ENCODE results near the gene MICAL3.

The MICAL3 gene

GRCh38 chr22:17883356-17883755, 141.0 kb downstream of the MICAL3 start:
- Histone ChIP-seq H3K36me3 (ENCODE audit: insufficient read depth, insufficient read length, low read length) (peaks cover 89% of the 10 kb centered on the region), H3K4me3 (ENCODE audit: insufficient read length, low read depth) (no peak overlapping the region), H3K9ac (ENCODE audit: insufficient read length, low read depth) (no peak overlapping the region), H3K4me1 (ENCODE audit: insufficient read depth, insufficient read length) (no peaks in the 10 kb centered on the region), H3K27me3 (ENCODE audit: insufficient read depth, insufficient read length) (no peaks in the 10 kb centered on the region), H3K9me3 (ENCODE audit: insufficient read depth, low read length) (no peaks in the 10 kb centered on the region)
- TF ChIP-seq YY1 (IDR thresholded peaks at IDR 0.05; ENCODE audit: insufficient read depth, insufficient read length) (no peak), SUZ12 (IDR thresholded peaks at IDR 0.05; ENCODE audit: extremely low read depth, insufficient read depth, insufficient read length) (no peak), ZNF274 (IDR thresholded peaks at IDR 0.05; ENCODE audit: low read depth, low read length) (no peak)
- DNase-seq (ENCODE audit: low read depth, low spot score): no peak

GRCh38 chr22:17882727-17883126, 141.6 kb downstream of the MICAL3 start:
- Histone ChIP-seq H3K27me3 (ENCODE audit: insufficient read depth, insufficient read length) (no peaks in the 10 kb centered on the region), H3K4me1 (ENCODE audit: insufficient read depth, insufficient read length) (no peaks in the 10 kb centered on the region), H3K36me3 (ENCODE audit: insufficient read depth, insufficient read length, low read length) (peaks cover 86% of the 10 kb centered on the region), H3K9ac (ENCODE audit: insufficient read length, low read depth) (no peak overlapping the region), H3K9me3 (ENCODE audit: insufficient read depth, low read length) (no peaks in the 10 kb centered on the region), H3K4me3 (ENCODE audit: insufficient read length, low read depth) (no peak overlapping the region)
- no peak for DNase-seq (ENCODE audit: low read depth, low spot score)
- TF ChIP-seq YY1 (IDR thresholded peaks at IDR 0.05; ENCODE audit: insufficient read depth, insufficient read length): no peak
- no peak for TF ChIP-seq SUZ12 (IDR thresholded peaks at IDR 0.05; ENCODE audit: extremely low read depth, insufficient read depth, insufficient read length)
- no peak for TF ChIP-seq ZNF274 (IDR thresholded peaks at IDR 0.05; ENCODE audit: low read depth, low read length)

GRCh38 chr22:17882162-17882561, 142.2 kb downstream of the MICAL3 start:
- no peak for DNase-seq (ENCODE audit: low read depth, low spot score)
- Histone ChIP-seq H3K9ac (ENCODE audit: insufficient read length, low read depth) (no peak overlapping the region), H3K4me3 (ENCODE audit: insufficient read length, low read depth) (no peak overlapping the region), H3K36me3 (ENCODE audit: insufficient read depth, insufficient read length, low read length) (peaks cover 80% of the 10 kb centered on the region), H3K27me3 (ENCODE audit: insufficient read depth, insufficient read length) (no peaks in the 10 kb centered on the region), H3K9me3 (ENCODE audit: insufficient read depth, low read length) (no peaks in the 10 kb centered on the region; the same call in 1 of the 2 replicates), H3K4me1 (ENCODE audit: insufficient read depth, insufficient read length) (no peaks in the 10 kb centered on the region)
- no peak for TF ChIP-seq YY1 (IDR thresholded peaks at IDR 0.05; ENCODE audit: insufficient read depth, insufficient read length)
- no peak for TF ChIP-seq ZNF274 (IDR thresholded peaks at IDR 0.05; ENCODE audit: low read depth, low read length)

- no peak overlapping the region for H3K9ac ChIP-seq (ENCODE audit: insufficient read length, low read depth)
- H3K9me3 ChIP-seq (ENCODE audit: insufficient read depth, low read length): no peaks in the 10 kb centered on the region; the same call in 1 of the 2 replicates
- TF ChIP-seq ZNF274 (IDR thresholded peaks at IDR 0.05; ENCODE audit: low read depth, low read length) (no peak), SUZ12 (IDR thresholded peaks at IDR 0.05; ENCODE audit: extremely low read depth, insufficient read depth, insufficient read length) (no peak), YY1 (IDR thresholded peaks at IDR 0.05; ENCODE audit: insufficient read depth, insufficient read length) (no peak)
- no peaks in the 10 kb centered on the region for H3K4me1 ChIP-seq (ENCODE audit: insufficient read depth, insufficient read length)
- no peaks in the 10 kb centered on the region for H3K27me3 ChIP-seq (ENCODE audit: insufficient read depth, insufficient read length)
- no peak overlapping the region for H3K4me3 ChIP-seq (ENCODE audit: insufficient read length, low read depth)
- H3K36me3 ChIP-seq (ENCODE audit: insufficient read depth, insufficient read length, low read length): peaks cover 77% of the 10 kb centered on the region
- DNase-seq (ENCODE audit: low read depth, low spot score): no peak
Measured at GRCh38 chr22:17881366-17881765, 143.0 kb downstream of the MICAL3 start.

- no peak overlapping the region for H3K9ac ChIP-seq (ENCODE audit: insufficient read length, low read depth)
- peaks cover 77% of the 10 kb centered on the region for H3K36me3 ChIP-seq (ENCODE audit: insufficient read depth, insufficient read length, low read length)
- no peaks in the 10 kb centered on the region for H3K4me1 ChIP-seq (ENCODE audit: insufficient read depth, insufficient read length)
- DNase-seq (ENCODE audit: low read depth, low spot score): no peak
- no peaks in the 10 kb centered on the region; the same call in 1 of the 2 replicates for H3K9me3 ChIP-seq (ENCODE audit: insufficient read depth, low read length)
- H3K4me3 ChIP-seq (ENCODE audit: insufficient read length, low read depth): no peak overlapping the region
- TF ChIP-seq YY1 (IDR thresholded peaks at IDR 0.05; ENCODE audit: insufficient read depth, insufficient read length): no peak
- TF ChIP-seq ZNF274 (IDR thresholded peaks at IDR 0.05; ENCODE audit: low read depth, low read length): no peak
- no peak for TF ChIP-seq SUZ12 (IDR thresholded peaks at IDR 0.05; ENCODE audit: extremely low read depth, insufficient read depth, insufficient read length)
- no peaks in the 10 kb centered on the region for H3K27me3 ChIP-seq (ENCODE audit: insufficient read depth, insufficient read length)
Measured at GRCh38 chr22:17880468-17880867, 143.9 kb downstream of the MICAL3 start.

GRCh38 chr22:17880020-17880419, 144.3 kb downstream of the MICAL3 start:
- Histone ChIP-seq H3K4me1 (ENCODE audit: insufficient read depth, insufficient read length) (no peaks in the 10 kb centered on the region), H3K4me3 (ENCODE audit: insufficient read length, low read depth) (no peak overlapping the region), H3K27me3 (ENCODE audit: insufficient read depth, insufficient read length) (no peaks in the 10 kb centered on the region), H3K9me3 (ENCODE audit: insufficient read depth, low read length) (no peaks in the 10 kb centered on the region; the same call in 1 of the 2 replicates), H3K9ac (ENCODE audit: insufficient read length, low read depth) (no peak overlapping the region), H3K36me3 (ENCODE audit: insufficient read depth, insufficient read length, low read length) (peaks cover 77% of the 10 kb centered on the region)
- no peak for DNase-seq (ENCODE audit: low read depth, low spot score)
- TF ChIP-seq ZNF274 (IDR thresholded peaks at IDR 0.05; ENCODE audit: low read depth, low read length) (no peak), SUZ12 (IDR thresholded peaks at IDR 0.05; ENCODE audit: extremely low read depth, insufficient read depth, insufficient read length) (no peak), YY1 (IDR thresholded peaks at IDR 0.05; ENCODE audit: insufficient read depth, insufficient read length) (no peak)

- no peak overlapping the region for H3K9ac ChIP-seq (ENCODE audit: insufficient read length, low read depth)
- DNase-seq (ENCODE audit: low read depth, low spot score): no peak
- H3K4me3 ChIP-seq (ENCODE audit: insufficient read length, low read depth): no peak overlapping the region
- no peaks in the 10 kb centered on the region; the same call in 1 of the 2 replicates for H3K9me3 ChIP-seq (ENCODE audit: insufficient read depth, low read length)
- H3K4me1 ChIP-seq (ENCODE audit: insufficient read depth, insufficient read length): no peaks in the 10 kb centered on the region
- TF ChIP-seq SUZ12 (IDR thresholded peaks at IDR 0.05; ENCODE audit: extremely low read depth, insufficient read depth, insufficient read length) (no peak), YY1 (IDR thresholded peaks at IDR 0.05; ENCODE audit: insufficient read depth, insufficient read length) (no peak), ZNF274 (IDR thresholded peaks at IDR 0.05; ENCODE audit: low read depth, low read length) (no peak)
- H3K27me3 ChIP-seq (ENCODE audit: insufficient read depth, insufficient read length): no peaks in the 10 kb centered on the region
- H3K36me3 ChIP-seq (ENCODE audit: insufficient read depth, insufficient read length, low read length): peaks cover 77% of the 10 kb centered on the region
Measured at GRCh38 chr22:17878941-17879340, 145.4 kb downstream of the MICAL3 start.

Measured in NT2/D1 (cell line).